Right lobe of liver (tissue), 6 donors: Measurements from ENCODE around the gene ETFA. TPM values are rescaled to one million over a fixed set of nuclear protein-coding genes. Genes with fewer than 3 reads are reported as not detected.
"Not testable (repeated sequence)": the region's sequence is repeated elsewhere in the genome, so short reads cannot be mapped to it uniquely, and the experiment has no call there.

Source experiments
- ATAC-seq, 4 donors: fragments of 200-7000 bp; cut with Tn5 transposase; one replicate each; pipeline ENCODE4 v1.9.1; 2020; ENCODE audit warnings: mild to moderate bottlenecking in 4 of 4, moderate library complexity in 4 of 4
- DNase-seq, 3 donors: peaks; one replicate each; pipeline ENCODE4 v3.0.0-alpha.2; 2020
- H3K27ac ChIP-seq, 3 donors: fragments of 200-600 bp; one replicate each; pipeline ENCODE4 v1.8.0; 2022
- H3K27me3 ChIP-seq, 2 donors: fragments of 200-600 bp; one replicate each; pipeline ENCODE4 v1.8.0; 2022
- H3K36me3 ChIP-seq, 4 donors: fragments of 200-600 bp; sonication (generic) in 1 of 4; one replicate each; pipeline versions ENCODE4 v1.5.1 to v1.8.0; 2017 to 2022; ENCODE audit warnings: control low read depth in 1 of 4
- H3K4me1 ChIP-seq, 4 donors: fragments of 200-600 bp; sonication (generic) in 1 of 4; one replicate each; pipeline versions ENCODE4 v1.5.1 to v1.8.0; 2017 to 2022; ENCODE audit warnings: control low read depth in 1 of 4
- H3K4me3 ChIP-seq, 3 donors: fragments of 200-600 bp; one replicate each; pipeline ENCODE4 v1.8.0; 2022
- H3K9me3 ChIP-seq, 4 donors: fragments of 200-600 bp; sonication (generic) in 1 of 4; one replicate each; pipeline versions ENCODE4 v1.5.1 to v1.8.0; 2017 to 2022; ENCODE audit warnings: control low read depth in 1 of 4
- POLR2A ChIP-seq: fragments of 450-650 bp; IDR thresholded peaks from one replicate; pipeline ENCODE4 v1.6.1; 2017; ENCODE audit warnings: antibody characterized with exemption, mild to moderate bottlenecking
- WGBS: methylation state at CpG from one replicate; pipeline ENCODE4 v1.1.6; 2018; ENCODE audit warnings: low coverage, low lambda C conversion rate; ENCODE audit not compliant: insufficient coverage; ENCODE audit errors: missing lambda C conversion rate; 5-methylcytosine and 5-hydroxymethylcytosine counted together
- intact Hi-C, 2 donors: fragments of 100-400 bp; cut with DNase I; formaldehyde crosslinking; loops; one replicate each; pipeline versions ENCODE4 v1.11.2 to v1.14.1; 2022
- total RNA-seq, 6 experiments: library from RNA; depleted of rRNA in 2 of 6; stranded (reverse); fragments of >200 nt in 2 of 6; fragmentation: NEBNext Ultra II Directional in 3 of 6; extraction: Animal tissue kit (Norgen Biotek cat#: 25700) in 3 of 6; gene quantifications; one replicate each; pipeline versions ENCODE4 v1.1.0 to v1.2.4, GENCODE V29; 2016 to 2023
- TF ChIP-seq, protein P1 (sequence below), 4 donors: fragments of 200-600 bp in 3 of 4; fragments of 450-650 bp in 1 of 4; IDR thresholded peaks; one replicate each; pipeline versions ENCODE4 v1.5.1 to v1.8.0; 2016 to 2022; ENCODE audit warnings: antibody characterized with exemption in 4 of 4, mild to moderate bottlenecking in 2 of 4
- donor health status: DM: no; HTN: yes; CAD: no.
- donor health status: DM: no; HTN: no; CAD: no.
- donor health status: DM: no; HTN: no; CAD: no.
- donor health status: DM: no; HTN: yes; CAD: no.
- donor health status: DM: no; HTN: yes; CAD: no.

The ETFA gene
- total RNA-seq, 6 experiments from 2014 or later, result 208 to 302 (median 274) TPM

DNA sequence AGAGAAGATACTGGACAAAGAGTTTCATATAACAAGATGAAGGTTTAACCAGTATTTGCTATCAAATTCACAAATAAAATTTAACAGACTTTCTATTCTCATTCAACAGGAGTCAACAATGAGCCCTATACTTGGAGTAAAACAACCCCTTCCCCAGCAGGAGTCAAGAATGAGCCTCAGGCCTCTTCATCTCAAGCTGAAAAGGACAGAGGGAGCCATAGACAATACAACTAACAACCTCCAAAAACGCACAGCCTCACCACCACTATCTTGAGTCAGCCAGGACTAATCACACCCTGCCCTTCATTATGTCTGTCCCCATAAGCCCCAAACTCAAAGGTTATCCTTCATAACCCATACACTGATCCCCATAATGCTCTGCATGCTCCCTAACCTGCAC, 36.4 kb downstream of the ETFA start:
- WGBS, result 100% methylated on average over 1 of the region's 1 CpG
- intact Hi-C loops, result no loop called here
- Histone ChIP-seq H3K27me3 (no peaks in the 10 kb centered on the region), H3K36me3 (peaks cover 4 to 79% (median 27%) of the 10 kb centered on the region in 4 donors), H3K9me3 (no peaks in the 10 kb centered on the region), H3K27ac (no peak overlapping the region), H3K4me1 (no peaks in the 10 kb centered on the region), H3K4me3 (no peak overlapping the region)
- ATAC-seq (no peak), DNase-seq (no peak)
- TF ChIP-seq POLR2A, result no peak
- TF ChIP-seq, protein P1, sequence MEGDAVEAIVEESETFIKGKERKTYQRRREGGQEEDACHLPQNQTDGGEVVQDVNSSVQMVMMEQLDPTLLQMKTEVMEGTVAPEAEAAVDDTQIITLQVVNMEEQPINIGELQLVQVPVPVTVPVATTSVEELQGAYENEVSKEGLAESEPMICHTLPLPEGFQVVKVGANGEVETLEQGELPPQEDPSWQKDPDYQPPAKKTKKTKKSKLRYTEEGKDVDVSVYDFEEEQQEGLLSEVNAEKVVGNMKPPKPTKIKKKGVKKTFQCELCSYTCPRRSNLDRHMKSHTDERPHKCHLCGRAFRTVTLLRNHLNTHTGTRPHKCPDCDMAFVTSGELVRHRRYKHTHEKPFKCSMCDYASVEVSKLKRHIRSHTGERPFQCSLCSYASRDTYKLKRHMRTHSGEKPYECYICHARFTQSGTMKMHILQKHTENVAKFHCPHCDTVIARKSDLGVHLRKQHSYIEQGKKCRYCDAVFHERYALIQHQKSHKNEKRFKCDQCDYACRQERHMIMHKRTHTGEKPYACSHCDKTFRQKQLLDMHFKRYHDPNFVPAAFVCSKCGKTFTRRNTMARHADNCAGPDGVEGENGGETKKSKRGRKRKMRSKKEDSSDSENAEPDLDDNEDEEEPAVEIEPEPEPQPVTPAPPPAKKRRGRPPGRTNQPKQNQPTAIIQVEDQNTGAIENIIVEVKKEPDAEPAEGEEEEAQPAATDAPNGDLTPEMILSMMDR (IDR thresholded peaks at IDR 0.05), result no peak

DNA sequence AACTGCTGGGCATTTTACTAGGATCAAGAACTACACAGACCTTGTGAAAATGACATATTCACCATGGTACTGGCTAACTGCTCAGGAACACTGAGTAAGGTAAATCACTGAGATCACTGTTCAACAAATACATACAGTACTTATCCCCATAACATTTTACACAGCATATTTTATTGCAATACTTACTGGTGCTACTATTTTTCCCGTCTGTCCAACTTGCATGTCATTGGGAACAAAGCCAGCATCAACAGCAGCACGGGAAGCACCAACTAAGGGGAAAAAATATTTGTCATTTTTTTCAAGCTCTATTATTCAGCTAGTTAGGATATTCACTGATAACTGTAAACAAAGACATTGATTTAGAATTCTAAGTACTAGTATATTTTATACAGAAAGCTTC, 37.0 kb downstream of the ETFA start:
- Histone ChIP-seq H3K36me3 (peaks cover 4 to 74% (median 27%) of the 10 kb centered on the region in 4 donors), H3K27ac (no peak overlapping the region), H3K4me3 (no peak overlapping the region), H3K9me3 (no peaks in the 10 kb centered on the region), H3K4me1 (no peaks in the 10 kb centered on the region), H3K27me3 (no peaks in the 10 kb centered on the region)
- DNase-seq (no peak), ATAC-seq (no peak)
- no peak for TF ChIP-seq POLR2A
- TF ChIP-seq, protein P1 (IDR thresholded peaks at IDR 0.05), result no peak
- intact Hi-C loops, result no loop called here
- 63% methylated on average over 2 of the region's 2 CpGs for WGBS

DNA sequence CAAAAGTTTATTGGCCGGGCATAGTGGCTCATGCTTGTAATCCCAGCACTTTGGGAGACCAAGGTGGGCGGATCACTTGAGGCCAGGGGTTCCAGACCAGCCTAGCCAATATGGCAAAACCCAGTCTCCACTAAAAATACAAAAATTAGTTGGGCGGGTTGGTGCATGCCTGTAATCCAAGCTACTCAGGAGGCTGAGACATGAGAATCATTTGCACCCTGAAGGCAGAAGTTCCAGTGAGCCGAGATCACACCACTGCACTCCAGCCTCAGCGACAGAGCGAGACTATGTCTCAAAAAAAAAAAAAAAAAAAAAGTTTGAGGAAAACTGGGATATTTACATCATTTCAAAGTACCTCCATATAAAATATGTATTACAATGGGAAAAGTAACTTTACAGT, 40.4 kb downstream of the ETFA start:
- ATAC-seq (no peak), DNase-seq (no peak)
- intact Hi-C loops, result no loop called here
- Histone ChIP-seq H3K4me1 (no peaks in the 10 kb centered on the region), H3K4me3 (no peak overlapping the region), H3K36me3 (peaks cover 4 to 50% (median 28%) of the 10 kb centered on the region in 4 donors), H3K27me3 (no peaks in the 10 kb centered on the region), H3K9me3 (no peaks in the 10 kb centered on the region), H3K27ac (no peak overlapping the region)
- 92% methylated on average over 6 of the region's 6 CpGs for WGBS
- TF ChIP-seq, protein P1 (IDR thresholded peaks at IDR 0.05), result no peak
- TF ChIP-seq POLR2A, result no peak

DNA sequence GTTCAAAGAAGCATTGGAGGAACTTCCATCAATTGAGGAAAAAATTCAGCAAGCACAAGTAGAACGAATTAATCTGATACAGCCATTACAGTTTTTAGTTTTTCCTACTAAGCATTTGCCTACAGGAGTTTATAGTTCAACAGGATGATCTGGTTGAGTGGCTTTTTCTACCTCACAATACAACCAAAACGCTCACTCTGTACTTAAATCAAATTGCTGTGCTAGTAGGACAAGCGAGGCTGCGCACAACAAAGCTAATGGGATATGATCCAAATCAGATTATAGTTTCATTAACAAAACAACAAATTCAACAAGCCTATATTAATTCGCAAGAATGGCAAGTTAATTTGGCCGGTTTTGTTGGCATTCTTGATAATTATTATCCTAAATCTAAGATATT, 44.2 kb downstream of the ETFA start:
- Histone ChIP-seq H3K27ac (no peak overlapping the region), H3K27me3 (no peaks in the 10 kb centered on the region), H3K36me3 (peaks cover 0 to 28% (median 13%) of the 10 kb centered on the region in 4 donors), H3K4me1 (no peaks in the 10 kb centered on the region), H3K4me3 (no peak overlapping the region), H3K9me3 (no peaks in the 10 kb centered on the region)
- TF ChIP-seq, protein P1 (IDR thresholded peaks at IDR 0.05), result no peak
- no peak for TF ChIP-seq POLR2A
- DNase-seq, result no peak
- 98% methylated on average over 6 of the region's 6 CpGs for WGBS
- intact Hi-C loops, result no loop called here
- ATAC-seq, result no peak

DNA sequence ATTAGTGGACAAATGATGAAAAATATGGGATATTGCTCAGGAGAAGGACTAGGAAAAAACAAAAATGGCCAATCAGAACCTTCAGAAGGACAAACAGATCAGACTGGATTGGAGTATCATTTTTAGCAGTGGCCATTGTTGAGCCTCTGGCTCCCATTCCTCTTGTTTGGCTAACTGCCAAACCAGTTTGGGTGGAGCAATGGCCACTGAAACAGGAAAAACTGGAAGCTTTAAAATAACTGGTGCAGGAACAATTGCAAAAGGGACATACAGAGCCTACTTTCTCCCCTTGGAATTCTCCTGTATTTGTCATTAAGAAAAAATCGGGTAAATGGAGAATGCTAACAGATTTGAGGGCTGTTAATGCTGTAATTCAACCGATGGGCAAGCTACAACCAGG, 45.5 kb downstream of the ETFA start:
- intact Hi-C loops, ATAC-seq: not testable (repeated sequence)

More for the DNA sequence above, 45.5 kb downstream of the ETFA start:
- H3K36me3 ChIP-seq, result peaks cover 0 to 29% (median 11%) of the 10 kb centered on the region in 4 donors
- not testable (repeated sequence) for H3K27ac ChIP-seq, DNase-seq, H3K4me1 ChIP-seq, H3K4me3 ChIP-seq, H3K27me3 ChIP-seq, H3K9me3 ChIP-seq
- 100% methylated on average over 2 of the region's 2 CpGs for WGBS
